Measurements from ENCODE around the gene C21orf91.
A peak's percentile ranks its signal among the peaks of the same experiment; 100 is the strongest.

The C21orf91 gene

GRCh38 chr21:17819114-17819876 lies at the start of gene C21orf91:
TSS of gene C21orf91 (minus strand) at chr21:17819356. CDS start at chr21:17818318, 1,038 bp downstream.
- DNase-seq (ENCODE audit: low spot score): peak; percentile 90

- no peak for DNase-seq (ENCODE audit: low spot score)
Observed at GRCh38 chr21:17866590-17866989, 47.4 kb upstream of the C21orf91 start.

GRCh38 chr21:17859661-17860060 lies 40.5 kb upstream of the C21orf91 start:
- no peak for DNase-seq (ENCODE audit: low spot score)

GRCh38 chr21:17858747-17859146 lies 39.6 kb upstream of the C21orf91 start:
- DNase-seq (ENCODE audit: low spot score): no peak

GRCh38 chr21:17854745-17855144 lies 35.6 kb upstream of the C21orf91 start:
- DNase-seq (ENCODE audit: low spot score): no peak

- DNase-seq (ENCODE audit: low spot score): no peak
Observed at GRCh38 chr21:17853393-17854275, 34.5 kb upstream of the C21orf91 start.

- DNase-seq (ENCODE audit: low spot score): no peak
Observed at GRCh38 chr21:17848228-17848627, 29.1 kb upstream of the C21orf91 start.

GRCh38 chr21:17841103-17841502 lies 21.9 kb upstream of the C21orf91 start:
- DNase-seq (ENCODE audit: low spot score): no peak

GRCh38 chr21:17834639-17835354 lies 15.6 kb upstream of the C21orf91 start:
- DNase-seq (ENCODE audit: low spot score): no peak

- DNase-seq (ENCODE audit: low spot score): no peak
Observed at GRCh38 chr21:17829472-17829871, 10.3 kb upstream of the C21orf91 start.

- DNase-seq (ENCODE audit: low spot score): no peak
Observed at GRCh38 chr21:17828223-17828622, 9.1 kb upstream of the C21orf91 start.

GRCh38 chr21:17823846-17824245 lies 4.7 kb upstream of the C21orf91 start:
- no peak for DNase-seq (ENCODE audit: low spot score)

GRCh38 chr21:17821121-17821520 lies 2.0 kb upstream of the C21orf91 start:
- DNase-seq (ENCODE audit: low spot score): no peak

GRCh38 chr21:17819877-17820229 lies 697 bp upstream of the C21orf91 start:
- DNase-seq (ENCODE audit: low spot score): no peak

GRCh38 chr21:17818186-17819113 lies 706 bp downstream of the C21orf91 start:
- DNase-seq (ENCODE audit: low spot score): no peak

GRCh38 chr21:17813353-17813752 lies 5.8 kb downstream of the C21orf91 start:
- DNase-seq (ENCODE audit: low spot score): no peak

- no peak for DNase-seq (ENCODE audit: low spot score)
Observed at GRCh38 chr21:17805966-17806365, 13.2 kb downstream of the C21orf91 start.

- no peak for DNase-seq (ENCODE audit: low spot score)
Observed at GRCh38 chr21:17803536-17803935, 15.6 kb downstream of the C21orf91 start.

- no peak for DNase-seq (ENCODE audit: low spot score)
Observed at GRCh38 chr21:17802572-17802971, 16.6 kb downstream of the C21orf91 start.

- no peak for DNase-seq (ENCODE audit: low spot score)
Observed at GRCh38 chr21:17799414-17800164, 19.6 kb downstream of the C21orf91 start.

GRCh38 chr21:17798796-17799195 lies 20.4 kb downstream of the C21orf91 start:
- DNase-seq (ENCODE audit: low spot score): no peak
